Measurements from ENCODE around the gene ACTR6. TPM values are rescaled to one million over a fixed set of nuclear protein-coding genes. Genes with fewer than 3 reads are reported as not detected.

Gene ACTR6
- 15.9 and 22.9 TPM in 2 replicates for total RNA-seq

DNA sequence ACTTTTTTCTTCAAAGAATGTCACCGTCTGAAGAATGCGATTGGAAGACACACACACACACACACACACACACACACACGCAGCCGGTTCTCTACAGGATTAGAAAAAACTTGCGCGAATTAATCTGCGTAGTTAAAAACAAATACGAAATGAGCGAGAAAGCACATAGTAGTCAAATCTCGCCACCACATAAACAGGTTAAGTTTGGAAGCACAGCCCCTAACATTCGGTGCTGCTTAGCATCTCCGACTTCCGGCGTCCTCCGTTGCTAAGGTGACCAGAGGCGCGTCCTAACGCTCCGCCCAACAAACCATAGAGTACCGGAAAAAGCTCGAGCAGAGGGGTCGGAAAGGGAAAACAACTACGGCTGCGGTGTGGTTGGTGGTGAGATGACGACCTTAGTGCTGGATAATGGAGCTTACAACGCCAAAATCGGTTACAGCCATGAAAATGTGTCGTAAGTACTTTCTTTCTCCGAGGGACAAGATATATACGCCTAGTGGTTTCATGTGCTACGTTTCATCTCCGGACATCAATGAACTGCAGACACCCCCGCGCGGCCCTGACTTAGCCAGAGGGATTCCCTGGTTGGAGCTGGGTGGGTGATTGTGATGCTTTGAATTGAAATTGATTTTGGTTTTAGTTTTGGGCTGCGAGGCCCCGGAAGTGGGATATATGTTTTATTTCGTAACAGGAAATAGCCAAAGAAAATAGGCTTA lies at the start of gene ACTR6:
Gene ACTR6, plus strand, starts transcription at position 353 of the 719 bp plus-strand sequence. Its CDS starts 37 bp downstream, at position 390.

DNA sequence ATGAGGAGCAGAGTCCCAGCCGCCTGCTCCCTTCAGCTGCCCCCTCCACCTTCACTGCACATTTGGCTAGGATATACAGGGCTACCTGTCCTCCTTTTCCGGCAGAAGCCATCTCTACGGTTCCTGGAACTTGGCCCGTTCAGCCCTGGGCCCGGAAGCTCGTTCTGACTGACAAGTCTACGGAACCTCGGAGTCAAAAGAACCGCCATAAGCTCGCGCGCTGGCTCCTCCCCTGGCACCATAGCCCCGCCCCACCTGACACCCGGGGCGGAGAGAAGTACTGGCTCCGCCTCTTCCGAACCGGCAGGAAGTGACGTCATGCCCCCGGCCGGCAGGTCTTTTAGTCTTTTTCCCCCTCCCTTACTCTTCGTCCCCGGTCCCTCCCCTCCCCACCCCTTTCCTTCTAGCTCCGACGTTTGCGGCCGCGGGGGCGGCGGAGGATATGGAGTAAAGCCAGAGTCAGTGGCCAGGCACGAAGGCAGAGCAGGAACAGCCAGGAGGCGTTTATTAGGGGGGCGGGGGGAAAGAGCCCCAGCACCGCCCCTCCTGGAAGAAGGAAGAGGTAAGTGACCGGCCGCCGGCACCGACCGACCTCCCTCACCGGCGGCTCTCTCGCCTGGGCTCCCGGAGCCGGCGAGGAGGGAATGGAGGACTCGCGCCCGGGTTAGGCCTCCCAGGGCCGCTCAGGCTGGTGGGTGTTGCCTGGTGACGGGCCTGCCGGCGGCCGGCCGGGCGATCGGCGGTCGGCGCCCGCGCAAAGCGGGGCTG lies 66.4 kb downstream of the ACTR6 start, which contains the start of the genes DEPDC4 and SCYL2:
Gene DEPDC4, minus strand, starts transcription at position 245 of the 768 bp plus-strand sequence. Its CDS starts 3 bp downstream, at position 242.
Gene SCYL2, plus strand, starts transcription at position 343 of the 768 bp plus-strand sequence. CDS start 15,794 bp downstream, outside the sequence.

Other genes starting within 250 kb of the ACTR6 start
- gene ANKS1B, start 215.9 kb upstream of the ACTR6 start, total RNA-seq = not detected in 2 replicates
- gene BLTP3B, start 57.9 kb upstream of the ACTR6 start, total RNA-seq = 17.0 and 25.9 TPM in 2 replicates
- 1.2 TPM in 1 of 2 replicates, not detected in the other for gene DEPDC4, start 66.3 kb downstream of the ACTR6 start, total RNA-seq
- 30.1 and 34.0 TPM in 2 replicates for gene SCYL2, start 66.4 kb downstream of the ACTR6 start, total RNA-seq
- gene SLC17A8, start 156.3 kb downstream of the ACTR6 start, total RNA-seq = 0.29 TPM in 1 of 2 replicates, not detected in the other